H9 (cell line): ENCODE data around the gene WIF1. TPM values are rescaled to one million over a fixed set of nuclear protein-coding genes. Genes with fewer than 3 reads are reported as not detected.

ENCODE experiments used
- DNase-seq: peaks from one replicate; pipeline ENCODE4 v3.0.0-alpha.2; 2017
- H2AFZ ChIP-seq: one replicate; pipeline ENCODE4 v1.6.1; 2013; ENCODE audit warnings: mild to moderate bottlenecking, low read length, control low read depth, moderate library complexity
- H2AK5ac ChIP-seq: 2 replicates; pipeline ENCODE4 v1.6.1; 2013; ENCODE audit warnings: low read length, control low read depth, mixed read lengths; ENCODE audit not compliant: insufficient read length
- H2BK120ac ChIP-seq: one replicate; pipeline ENCODE4 v1.6.1; 2013; ENCODE audit warnings: low read depth, mild to moderate bottlenecking, low read length, control low read depth, inconsistent platforms; ENCODE audit not compliant: poor library complexity, severe bottlenecking
- H2BK12ac ChIP-seq: 2 replicates; pipeline ENCODE4 v1.6.1; 2013; ENCODE audit warnings: low read length, control low read depth, mixed read lengths, low read depth; ENCODE audit not compliant: insufficient read length
- H2BK15ac ChIP-seq: 2 replicates; pipeline ENCODE4 v1.6.1; 2013; ENCODE audit warnings: low read depth, low read length, control low read depth
- H2BK20ac ChIP-seq: one replicate; pipeline ENCODE4 v1.6.1; 2013; ENCODE audit warnings: low read depth, mild to moderate bottlenecking, low read length, control low read depth, inconsistent platforms; ENCODE audit not compliant: poor library complexity, severe bottlenecking
- H2BK5ac ChIP-seq: 2 replicates; pipeline ENCODE4 v1.6.1; 2013; ENCODE audit warnings: low read length, control low read depth, mixed read lengths; ENCODE audit not compliant: insufficient read length
- H3K14ac ChIP-seq: 2 replicates; pipeline ENCODE4 v1.6.1; 2013; ENCODE audit warnings: low read length, control low read depth; ENCODE audit not compliant: insufficient read depth
- H3K18ac ChIP-seq: 2 replicates; pipeline ENCODE4 v1.6.1; 2013; ENCODE audit warnings: low read depth, mild to moderate bottlenecking, mixed read lengths, low read length, control low read depth; ENCODE audit not compliant: insufficient read length
- H3K23ac ChIP-seq: 2 replicates; pipeline ENCODE4 v1.6.1; 2013; ENCODE audit warnings: low read length, control low read depth, mixed read lengths, low read depth; ENCODE audit not compliant: insufficient read length
- H3K23me2 ChIP-seq: 2 replicates; pipeline ENCODE4 v1.6.1; 2013; ENCODE audit warnings: low read depth, mild to moderate bottlenecking, mixed read lengths, low read length, control low read depth; ENCODE audit not compliant: insufficient read length, poor library complexity, severe bottlenecking
- H3K27ac ChIP-seq: 2 replicates; pipeline ENCODE4 v1.5.1; 2013; ENCODE audit warnings: low read length, control low read depth, mixed read lengths, low read depth; ENCODE audit not compliant: insufficient read length
- H3K27me3 ChIP-seq: 2 replicates; pipeline ENCODE4 v1.6.1; 2013; ENCODE audit warnings: low read length, control low read depth, inconsistent platforms; ENCODE audit not compliant: insufficient read depth
- H3K4ac ChIP-seq: 2 replicates; pipeline ENCODE4 v1.6.1; 2013; ENCODE audit warnings: low read depth, mild to moderate bottlenecking, control low read depth, inconsistent platforms, low read length, moderate library complexity
- H3K4me1 ChIP-seq: 2 replicates; pipeline ENCODE4 v1.6.1; 2013; ENCODE audit warnings: low read length, control low read depth, inconsistent platforms; ENCODE audit not compliant: insufficient read depth
- H3K4me2 ChIP-seq: 2 replicates; pipeline ENCODE4 v1.6.1; 2013; ENCODE audit warnings: low read length, control low read depth, mixed read lengths; ENCODE audit not compliant: insufficient read length, insufficient read depth
- H3K56ac ChIP-seq: 2 replicates; pipeline ENCODE4 v1.6.1; 2013; ENCODE audit warnings: low read depth, mild to moderate bottlenecking, mixed read lengths, low read length, control low read depth; ENCODE audit not compliant: insufficient read length
- H3K79me1 ChIP-seq: 2 replicates; pipeline ENCODE4 v1.6.1; 2013; ENCODE audit warnings: low read depth, mild to moderate bottlenecking, moderate library complexity, low read length, control low read depth, inconsistent platforms; ENCODE audit not compliant: insufficient read depth, poor library complexity, severe bottlenecking
- H3K79me2 ChIP-seq: 2 replicates; pipeline ENCODE4 v1.6.1; 2013; ENCODE audit warnings: low read length, control low read depth, inconsistent platforms; ENCODE audit not compliant: insufficient read depth
- H3K9ac ChIP-seq: 2 replicates; pipeline ENCODE4 v1.6.1; 2013; ENCODE audit warnings: low read length, control low read depth, mixed read lengths; ENCODE audit not compliant: insufficient read length; ENCODE audit errors: extremely low read depth
- H3K9me3 ChIP-seq: one replicate; pipeline ENCODE4 v1.6.1; 2013; ENCODE audit warnings: low read depth, low read length, inconsistent platforms; ENCODE audit not compliant: control insufficient read depth
- H3T11ph ChIP-seq: one replicate; pipeline ENCODE4 v1.6.1; 2013; ENCODE audit warnings: mild to moderate bottlenecking, low read length, control low read depth, inconsistent platforms
- H4K20me1 ChIP-seq: one replicate; pipeline ENCODE4 v1.6.1; 2013; ENCODE audit not compliant: control insufficient read depth, insufficient read length, insufficient read depth
- H4K5ac ChIP-seq: 2 replicates; pipeline ENCODE4 v1.6.1; 2013; ENCODE audit warnings: low read depth, mild to moderate bottlenecking, mixed read lengths, low read length, control low read depth; ENCODE audit not compliant: insufficient read length
- H4K8ac ChIP-seq: replicated peaks from 2 replicates; pipeline ENCODE4 v1.6.1; 2013; ENCODE audit warnings: low read length, control low read depth, mixed read lengths, low read depth; ENCODE audit not compliant: insufficient read length
- H4K91ac ChIP-seq: 2 replicates; pipeline ENCODE4 v1.6.1; 2013; ENCODE audit warnings: low read depth, mild to moderate bottlenecking, moderate library complexity, mixed read lengths, low read length, control low read depth; ENCODE audit not compliant: insufficient read length
- H3K27ac Mint-ChIP-seq, 3 experiments: 2 replicates in 2 of 3; 3 replicates in 1 of 3; pipeline ENCODE4 v1.8.0; 2020 to 2021; ENCODE audit warnings: mixed read lengths in 3 of 3, mild to moderate bottlenecking in 1 of 3, moderate library complexity in 1 of 3
- H3K27me3 Mint-ChIP-seq: 2 replicates; pipeline ENCODE4 v1.8.0; 2021; ENCODE audit warnings: low read depth, mild to moderate bottlenecking, moderate library complexity, mixed read lengths
- H3K36me3 Mint-ChIP-seq, 3 experiments: 2 replicates in 2 of 3; 3 replicates in 1 of 3; pipeline ENCODE4 v1.8.0; 2020 to 2021; ENCODE audit warnings: low read depth in 3 of 3, mixed read lengths in 3 of 3; ENCODE audit not compliant: insufficient read depth in 1 of 3
- H3K4me1 Mint-ChIP-seq, 2 experiments: 2 replicates each; pipeline ENCODE4 v1.8.0; 2020; ENCODE audit warnings: mixed read lengths in 2 of 2
- H3K4me3 Mint-ChIP-seq, 2 experiments: 2 replicates in 1 of 2; 3 replicates in 1 of 2; pipeline ENCODE4 v1.8.0; 2020 to 2021; ENCODE audit warnings: mild to moderate bottlenecking in 2 of 2, mixed read lengths in 2 of 2, moderate library complexity in 1 of 2
- H3K9me3 Mint-ChIP-seq, 2 experiments: 2 replicates in 1 of 2; 3 replicates in 1 of 2; pipeline ENCODE4 v1.8.0; 2020; ENCODE audit warnings: mild to moderate bottlenecking in 2 of 2, mixed read lengths in 2 of 2, moderate library complexity in 1 of 2
- WGBS: extraction: QIAGEN DNeasy Blood & Tissue Kit; methylation state at CpG from one replicate; pipeline ENCODE4 v1.1.7; 2013; ENCODE audit warnings: missing lambda C conversion rate, low lambda C conversion rate, mixed read lengths; ENCODE audit not compliant: insufficient read length; ENCODE audit errors: extremely low coverage; 5-methylcytosine and 5-hydroxymethylcytosine counted together
- total RNA-seq: library from RNA; stranded (reverse); gene quantifications from 2 replicates; pipeline ENCODE4 v1.2.1, GENCODE V29; 2021
- TF ChIP-seq, protein P1 (sequence below): fragments of 200-600 bp; sonication (generic); conservative IDR thresholded peaks from 3 replicates; pipeline ENCODE4 v1.8.0; 2021; ENCODE audit warnings: antibody characterized with exemption, mild to moderate bottlenecking

The WIF1 gene
- total RNA-seq, 1 experiment from 2014 or later: 0.98 TPM

- peaks cover 24 to 27% of the 10 kb centered on the region in 2 experiments for H3K4me1 Mint-ChIP-seq
- no CpG with 5 or more reads among the region's 2 CpGs for WGBS
Observed at GRCh38 chr12:65083581-65083980, 37.5 kb downstream of the WIF1 start.

More at GRCh38 chr12:65083581-65083980, 37.5 kb downstream of the WIF1 start:
- H4K20me1 ChIP-seq: no peaks in the 10 kb centered on the region
- H3K4me1 ChIP-seq: no peaks in the 10 kb centered on the region; the same call in 1 of the 2 replicates
- H2AFZ ChIP-seq: no peak overlapping the region
- no peak overlapping the region for H2BK5ac ChIP-seq
- no peak overlapping the region for H3K27ac ChIP-seq
- H2AK5ac ChIP-seq: no peak overlapping the region
- H3T11ph ChIP-seq: no peak overlapping the region
- H4K8ac ChIP-seq: no peak overlapping the region
- H2BK15ac ChIP-seq: no peak overlapping the region
- no peak overlapping the region for H4K91ac ChIP-seq
- no peak overlapping the region for H4K5ac ChIP-seq
- no peaks in the 10 kb centered on the region for H3K79me1 ChIP-seq
- no peak overlapping the region for H2BK12ac ChIP-seq
- TF ChIP-seq, protein P1, sequence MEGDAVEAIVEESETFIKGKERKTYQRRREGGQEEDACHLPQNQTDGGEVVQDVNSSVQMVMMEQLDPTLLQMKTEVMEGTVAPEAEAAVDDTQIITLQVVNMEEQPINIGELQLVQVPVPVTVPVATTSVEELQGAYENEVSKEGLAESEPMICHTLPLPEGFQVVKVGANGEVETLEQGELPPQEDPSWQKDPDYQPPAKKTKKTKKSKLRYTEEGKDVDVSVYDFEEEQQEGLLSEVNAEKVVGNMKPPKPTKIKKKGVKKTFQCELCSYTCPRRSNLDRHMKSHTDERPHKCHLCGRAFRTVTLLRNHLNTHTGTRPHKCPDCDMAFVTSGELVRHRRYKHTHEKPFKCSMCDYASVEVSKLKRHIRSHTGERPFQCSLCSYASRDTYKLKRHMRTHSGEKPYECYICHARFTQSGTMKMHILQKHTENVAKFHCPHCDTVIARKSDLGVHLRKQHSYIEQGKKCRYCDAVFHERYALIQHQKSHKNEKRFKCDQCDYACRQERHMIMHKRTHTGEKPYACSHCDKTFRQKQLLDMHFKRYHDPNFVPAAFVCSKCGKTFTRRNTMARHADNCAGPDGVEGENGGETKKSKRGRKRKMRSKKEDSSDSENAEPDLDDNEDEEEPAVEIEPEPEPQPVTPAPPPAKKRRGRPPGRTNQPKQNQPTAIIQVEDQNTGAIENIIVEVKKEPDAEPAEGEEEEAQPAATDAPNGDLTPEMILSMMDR: no peak
- H3K23me2 ChIP-seq: no peaks in the 10 kb centered on the region
- DNase-seq: no peak
- no peaks in the 10 kb centered on the region for H3K79me2 ChIP-seq
- Mint-ChIP-seq H3K27ac (0 out of 7 replicates have a peak overlapping the region, but pooled peaks of 1 of the 3 experiments have one; percentile 10), H3K9me3 (no peaks in the 10 kb centered on the region), H3K36me3 (no peaks in the 10 kb centered on the region), H3K4me3 (no peak overlapping the region), H3K27me3 (no peaks in the 10 kb centered on the region)
- H2BK20ac ChIP-seq: no peak overlapping the region
- H3K27me3 ChIP-seq: no peaks in the 10 kb centered on the region
- H3K4ac ChIP-seq: no peak overlapping the region
- no peak overlapping the region for H3K23ac ChIP-seq
- no peak overlapping the region for H3K4me2 ChIP-seq
- H3K9ac ChIP-seq: no peak overlapping the region
- H3K9me3 ChIP-seq: no peaks in the 10 kb centered on the region
- H3K56ac ChIP-seq: no peak overlapping the region
- no peak overlapping the region for H3K18ac ChIP-seq
- H2BK120ac ChIP-seq: no peak overlapping the region
- H3K14ac ChIP-seq: no peak overlapping the region
